ENCODE results near the gene RAD23A. TPM values are rescaled to one million over a fixed set of nuclear protein-coding genes. Genes with fewer than 3 reads are reported as not detected.
A peak's percentile ranks its signal among the peaks of the same experiment; 100 is the strongest.

The RAD23A gene
- total and polyA plus RNA-seq, 7 donors, result 58.7 to 133 (median 99.3) TPM

DNA sequence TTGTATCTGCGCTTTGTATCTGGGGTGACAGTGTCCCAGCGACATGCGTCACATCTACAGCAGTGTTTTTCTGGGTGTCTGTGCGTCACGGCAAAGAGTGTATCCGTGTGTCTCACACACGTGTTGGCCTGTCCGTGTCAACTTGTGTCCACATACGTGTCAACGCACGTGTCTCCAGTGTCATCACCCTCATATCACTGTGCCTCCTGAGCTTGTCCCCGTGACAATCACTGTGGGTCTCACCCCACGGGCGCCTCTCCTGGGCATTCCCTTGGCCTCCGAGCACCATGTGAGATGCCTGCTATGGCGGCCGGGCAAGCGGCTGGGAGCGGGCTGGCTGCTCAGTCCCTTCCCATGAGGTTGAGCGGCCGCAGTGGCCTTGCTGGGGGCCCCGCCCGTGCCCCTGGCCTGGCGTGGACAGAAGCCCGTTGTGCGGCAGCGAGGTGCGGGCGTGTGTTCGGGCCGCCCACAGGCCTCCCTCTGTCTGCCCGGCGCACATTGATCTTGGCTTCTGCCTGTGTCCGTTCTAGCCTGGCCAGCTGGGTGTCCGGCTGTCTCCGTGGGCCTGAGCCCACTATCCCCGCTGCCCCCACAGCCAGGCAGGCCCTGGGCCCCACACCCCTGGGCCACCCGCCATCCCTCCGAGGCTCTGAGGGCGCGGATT, 56.0 kb downstream of the RAD23A start:
- TF ChIP-seq EP300 (IDR thresholded peaks at IDR 0.05), result no peak
- TF ChIP-seq POLR2AphosphoS5 (IDR thresholded peaks at IDR 0.05), result peak in 2 of 4 donors; percentile 9 to 69
- TF ChIP-seq, protein P1, sequence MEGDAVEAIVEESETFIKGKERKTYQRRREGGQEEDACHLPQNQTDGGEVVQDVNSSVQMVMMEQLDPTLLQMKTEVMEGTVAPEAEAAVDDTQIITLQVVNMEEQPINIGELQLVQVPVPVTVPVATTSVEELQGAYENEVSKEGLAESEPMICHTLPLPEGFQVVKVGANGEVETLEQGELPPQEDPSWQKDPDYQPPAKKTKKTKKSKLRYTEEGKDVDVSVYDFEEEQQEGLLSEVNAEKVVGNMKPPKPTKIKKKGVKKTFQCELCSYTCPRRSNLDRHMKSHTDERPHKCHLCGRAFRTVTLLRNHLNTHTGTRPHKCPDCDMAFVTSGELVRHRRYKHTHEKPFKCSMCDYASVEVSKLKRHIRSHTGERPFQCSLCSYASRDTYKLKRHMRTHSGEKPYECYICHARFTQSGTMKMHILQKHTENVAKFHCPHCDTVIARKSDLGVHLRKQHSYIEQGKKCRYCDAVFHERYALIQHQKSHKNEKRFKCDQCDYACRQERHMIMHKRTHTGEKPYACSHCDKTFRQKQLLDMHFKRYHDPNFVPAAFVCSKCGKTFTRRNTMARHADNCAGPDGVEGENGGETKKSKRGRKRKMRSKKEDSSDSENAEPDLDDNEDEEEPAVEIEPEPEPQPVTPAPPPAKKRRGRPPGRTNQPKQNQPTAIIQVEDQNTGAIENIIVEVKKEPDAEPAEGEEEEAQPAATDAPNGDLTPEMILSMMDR (IDR thresholded peaks at IDR 0.05), result no peak
- peak in 1 of 2 donors; percentile 10 for TF ChIP-seq POLR2A (IDR thresholded peaks at IDR 0.05)
- H3K4me3 ChIP-seq, result peak overlapping the region; percentile 37 to 51 (median 43)
- WGBS, 2 donors, result 80 to 83% methylated on average over 41 of the region's 41 CpGs
- H3K4me1 ChIP-seq, result peaks cover 0 to 98% (median 93%) of the 10 kb centered on the region in 4 donors
- H3K9me3 ChIP-seq, result no peaks in the 10 kb centered on the region
- H3K27ac ChIP-seq, result peak overlapping the region; percentile 92 to 98 (median 98)
- intact Hi-C loops (cut with DNase I), result no loop called here
- DNase-seq, result peak; percentile 74
- peaks cover 0 to 6% (median 0%) of the 10 kb centered on the region in 4 donors for H3K36me3 ChIP-seq
- H3K27me3 ChIP-seq, result no peaks in the 10 kb centered on the region

- TF ChIP-seq POLR2A (IDR thresholded peaks at IDR 0.05) (no peak), POLR2AphosphoS5 (IDR thresholded peaks at IDR 0.05) (peak; percentile 31 to 71 (median 44))
- intact Hi-C loops (cut with DNase I), result no loop called here
- no peaks in the 10 kb centered on the region for H3K27me3 ChIP-seq
- no peaks in the 10 kb centered on the region for H3K9me3 ChIP-seq
- peaks cover 0 to 99% (median 94%) of the 10 kb centered on the region in 4 donors for H3K4me1 ChIP-seq
- peak overlapping the region; percentile 92 to 98 (median 98) for H3K27ac ChIP-seq
- DNase-seq, result peak; percentile 96
- peak overlapping the region; percentile 37 to 51 (median 43) for H3K4me3 ChIP-seq
- WGBS, 2 donors, result 76 to 85% methylated on average over 29 of the region's 29 CpGs
- H3K36me3 ChIP-seq, result peaks cover 0 to 6% (median 0%) of the 10 kb centered on the region in 4 donors
Measured at GRCh38 chr19:13002166-13002898, 56.7 kb downstream of the RAD23A start.

DNA sequence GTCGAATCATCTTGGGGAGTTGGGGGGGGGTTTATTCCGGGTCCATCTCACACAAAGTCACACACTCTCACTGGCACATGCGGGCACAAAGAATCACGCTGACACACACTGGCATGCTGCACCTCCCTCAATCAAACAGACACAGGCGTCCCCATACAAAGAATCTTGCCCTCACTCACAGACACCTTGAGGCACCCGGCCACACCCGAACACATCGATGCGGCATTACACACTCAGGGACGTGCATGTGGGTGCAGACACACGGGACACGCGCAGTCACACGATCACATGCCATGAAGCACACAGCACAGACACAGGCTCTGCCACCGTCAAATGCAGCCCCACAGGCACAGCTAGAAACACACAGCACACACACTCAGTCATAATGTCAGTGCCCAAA, 57.4 kb downstream of the RAD23A start:
- peak overlapping the region; percentile 92 to 98 (median 98) for H3K27ac ChIP-seq
- no peak for TF ChIP-seq POLR2A (IDR thresholded peaks at IDR 0.05)
- TF ChIP-seq, protein P1 (IDR thresholded peaks at IDR 0.05), result no peak
- TF ChIP-seq EP300 (IDR thresholded peaks at IDR 0.05), result no peak
- TF ChIP-seq POLR2AphosphoS5 (IDR thresholded peaks at IDR 0.05), result no peak

More for the DNA sequence above, 57.4 kb downstream of the RAD23A start:
- 88% methylated on average over 15 of the region's 15 CpGs for WGBS, 2 donors
- Histone ChIP-seq H3K4me1 (peaks cover 0 to 99% (median 94%) of the 10 kb centered on the region in 4 donors), H3K27me3 (no peaks in the 10 kb centered on the region), H3K9me3 (no peaks in the 10 kb centered on the region), H3K4me3 (peak overlapping the region; percentile 37 to 51 (median 43)), H3K36me3 (peaks cover 0 to 6% (median 0%) of the 10 kb centered on the region in 4 donors)
- intact Hi-C loops (cut with DNase I), result no loop called here
- peak; percentile 68 for DNase-seq

Small RNAs within 50 kb of the gene (small RNA-seq; reads per million reads assigned to genes)
- gene MIR5695 (0 to 0.42 (median 0) reads per million in 3 donors), gene MIR6515 (0 to 0.30 (median 0) reads per million in 3 donors)

Other genes starting within 250 kb of the RAD23A start
- 1 to 10 TPM; 3.6 to 6.4 (median 4.5) TPM for gene FBXW9, start 249.2 kb upstream of the RAD23A start, total RNA-seq
- 10 to 100 TPM in 1 of 3 donors, 1 to 10 TPM in 2; 6.2 to 10.8 (median 7.8) TPM for gene FBXW9, start 249.2 kb upstream of the RAD23A start, polyA plus RNA-seq
- gene TNPO2, start 221.9 kb upstream of the RAD23A start, total RNA-seq, result 10 to 100 TPM; 54.2 to 92.2 (median 60.5) TPM
- 10 to 100 TPM in 2 of 3 donors, 1 to 10 TPM in 1; 9.5 to 47.2 (median 12.0) TPM for gene TNPO2, start 221.9 kb upstream of the RAD23A start, polyA plus RNA-seq
- gene TRIR, start 211.2 kb upstream of the RAD23A start, total RNA-seq, result 100 to 1,000 TPM; 443 to 505 (median 475) TPM
- gene TRIR, start 211.2 kb upstream of the RAD23A start, polyA plus RNA-seq, result 100 to 1,000 TPM; 261 to 324 (median 321) TPM
- gene GET3, start 208.4 kb upstream of the RAD23A start, total RNA-seq, result 10 to 100 TPM; 34.6 to 59.4 (median 44.5) TPM
- gene GET3, start 208.4 kb upstream of the RAD23A start, polyA plus RNA-seq, result 100 to 1,000 TPM in 1 of 3 donors, 10 to 100 TPM in 2; 85.8 to 121 (median 98.5) TPM
- gene BEST2, start 194.1 kb upstream of the RAD23A start, total RNA-seq, result under 1 TPM in 1 of 4 donors, not detected in 3; 0.36 TPM
- gene BEST2, start 194.1 kb upstream of the RAD23A start, polyA plus RNA-seq, result 10 to 100 TPM; 44.4 to 50.0 (median 45.8) TPM
- gene HOOK2, start 170.3 kb upstream of the RAD23A start, total RNA-seq, result 10 to 100 TPM; 10.2 to 37.9 (median 12.7) TPM
- gene HOOK2, start 170.3 kb upstream of the RAD23A start, polyA plus RNA-seq, result 10 to 100 TPM; 36.0 to 80.4 (median 42.1) TPM
- 1,000 to 10,000 TPM in 1 of 4 donors, 100 to 1,000 TPM in 3; 125 to 1,252 (median 504) TPM for gene JUNB, start 154.4 kb upstream of the RAD23A start, total RNA-seq
- gene JUNB, start 154.4 kb upstream of the RAD23A start, polyA plus RNA-seq, result 100 to 1,000 TPM in 2 of 3 donors, 10 to 100 TPM in 1; 91.6 to 289 (median 249) TPM
- 100 to 1,000 TPM; 248 to 312 (median 264) TPM for gene PRDX2, start 144.1 kb upstream of the RAD23A start, total RNA-seq
- 100 to 1,000 TPM; 277 to 379 (median 284) TPM for gene PRDX2, start 144.1 kb upstream of the RAD23A start, polyA plus RNA-seq
- not detected for gene THSD8, start 143.8 kb upstream of the RAD23A start, total RNA-seq
- 1 to 10 TPM in 2 of 3 donors, not detected in 1; 2.5 to 2.8 TPM for gene THSD8, start 143.8 kb upstream of the RAD23A start, polyA plus RNA-seq
- 1 to 10 TPM; 1.9 to 3.7 (median 3.0) TPM for gene RNASEH2A, start 139.3 kb upstream of the RAD23A start, total RNA-seq
- 10 to 100 TPM in 1 of 3 donors, 1 to 10 TPM in 2; 6.2 to 22.1 (median 7.2) TPM for gene RNASEH2A, start 139.3 kb upstream of the RAD23A start, polyA plus RNA-seq
- gene RTBDN, start 111.3 kb upstream of the RAD23A start, total RNA-seq, result 1 to 10 TPM in 1 of 4 donors, under 1 TPM in 1, not detected in 2; 0.82 to 1.8 TPM
- under 1 TPM in 1 of 3 donors, not detected in 2; 0.83 TPM for gene RTBDN, start 111.3 kb upstream of the RAD23A start, polyA plus RNA-seq
- 1 to 10 TPM in 1 of 4 donors, under 1 TPM in 3; 0.49 to 3.3 (median 0.76) TPM for gene MAST1, start 107.3 kb upstream of the RAD23A start, total RNA-seq
- gene MAST1, start 107.3 kb upstream of the RAD23A start, polyA plus RNA-seq, result 1 to 10 TPM; 1.2 to 2.6 (median 1.8) TPM
- 10 to 100 TPM; 28.6 to 45.1 (median 32.1) TPM for gene DNASE2, start 64.4 kb upstream of the RAD23A start, total RNA-seq
- gene DNASE2, start 64.4 kb upstream of the RAD23A start, polyA plus RNA-seq, result 10 to 100 TPM; 11.4 to 45.4 (median 24.5) TPM
- not detected for gene KLF1, start 58.7 kb upstream of the RAD23A start, total RNA-seq
- gene KLF1, start 58.7 kb upstream of the RAD23A start, polyA plus RNA-seq, result under 1 TPM in 1 of 3 donors, not detected in 2; 0.10 TPM
- 10 to 100 TPM; 24.7 to 85.0 (median 34.8) TPM for gene GCDH, start 54.7 kb upstream of the RAD23A start, total RNA-seq
- gene GCDH, start 54.7 kb upstream of the RAD23A start, polyA plus RNA-seq, result 10 to 100 TPM; 10.8 to 40.0 (median 21.3) TPM
- gene SYCE2, start 26.6 kb upstream of the RAD23A start, total RNA-seq, result not detected
- gene SYCE2, start 26.6 kb upstream of the RAD23A start, polyA plus RNA-seq, result under 1 TPM in 1 of 3 donors, not detected in 2; 0.17 TPM
- gene FARSA, start 12.2 kb upstream of the RAD23A start, total RNA-seq, result 10 to 100 TPM; 21.4 to 33.3 (median 31.7) TPM
- 10 to 100 TPM; 27.0 to 86.8 (median 29.1) TPM for gene FARSA, start 12.2 kb upstream of the RAD23A start, polyA plus RNA-seq
- 100 to 1,000 TPM; 147 to 260 (median 208) TPM for gene CALR, start 7.3 kb upstream of the RAD23A start, total RNA-seq
- 100 to 1,000 TPM in 2 of 3 donors, 10 to 100 TPM in 1; 70.3 to 717 (median 168) TPM for gene CALR, start 7.3 kb upstream of the RAD23A start, polyA plus RNA-seq
- 10 to 100 TPM; 36.0 to 65.8 (median 53.5) TPM for gene GADD45GIP1, start 11.4 kb downstream of the RAD23A start, total RNA-seq
- 10 to 100 TPM; 23.6 to 32.1 (median 28.2) TPM for gene GADD45GIP1, start 11.4 kb downstream of the RAD23A start, polyA plus RNA-seq
- 1 to 10 TPM; 1.2 to 2.0 (median 1.7) TPM for gene DAND5, start 23.7 kb downstream of the RAD23A start, total RNA-seq
- under 1 TPM in 1 of 3 donors, not detected in 2; 0.13 TPM for gene DAND5, start 23.7 kb downstream of the RAD23A start, polyA plus RNA-seq
- gene NFIX, start 49.6 kb downstream of the RAD23A start, total RNA-seq, result 100 to 1,000 TPM in 1 of 4 donors, 10 to 100 TPM in 3; 44.1 to 104 (median 58.5) TPM
- gene NFIX, start 49.6 kb downstream of the RAD23A start, polyA plus RNA-seq, result 10 to 100 TPM; 10.6 to 28.2 (median 22.2) TPM
- gene LYL1, start 157.0 kb downstream of the RAD23A start, total RNA-seq, result 10 to 100 TPM; 13.0 to 17.8 (median 15.2) TPM
- 10 to 100 TPM in 1 of 3 donors, 1 to 10 TPM in 2; 3.0 to 18.4 (median 3.7) TPM for gene LYL1, start 157.0 kb downstream of the RAD23A start, polyA plus RNA-seq
- 10 to 100 TPM; 17.4 to 25.8 (median 21.9) TPM for gene TRMT1, start 170.9 kb downstream of the RAD23A start, total RNA-seq
- 10 to 100 TPM in 2 of 3 donors, 1 to 10 TPM in 1; 6.7 to 48.6 (median 10.2) TPM for gene TRMT1, start 170.9 kb downstream of the RAD23A start, polyA plus RNA-seq
- 10 to 100 TPM in 3 of 4 donors, 1 to 10 TPM in 1; 8.1 to 20.5 (median 17.3) TPM for gene NACC1, start 172.4 kb downstream of the RAD23A start, total RNA-seq
- gene NACC1, start 172.4 kb downstream of the RAD23A start, polyA plus RNA-seq, result 10 to 100 TPM; 15.0 to 67.2 (median 26.4) TPM
- 10 to 100 TPM; 65.3 to 87.0 (median 76.8) TPM for gene STX10, start 204.5 kb downstream of the RAD23A start, total RNA-seq
- gene STX10, start 204.5 kb downstream of the RAD23A start, polyA plus RNA-seq, result 100 to 1,000 TPM in 1 of 3 donors, 10 to 100 TPM in 2; 63.1 to 127 (median 64.0) TPM
- 100 to 1,000 TPM in 2 of 4 donors, 10 to 100 TPM in 2; 30.3 to 215 (median 85.6) TPM for gene IER2, start 204.5 kb downstream of the RAD23A start, total RNA-seq
- 100 to 1,000 TPM in 2 of 3 donors, 10 to 100 TPM in 1; 62.9 to 163 (median 138) TPM for gene IER2, start 204.5 kb downstream of the RAD23A start, polyA plus RNA-seq